Activated CD4-positive, alpha-beta memory T cell treated with anti-CD3 and anti-CD28 coated beads for 36 hours (primary cell): ENCODE results near the gene PMEL. TPM values are rescaled to one million over a fixed set of nuclear protein-coding genes. Genes with fewer than 3 reads are reported as not detected.

Experiments used
- CTCF ChIA-PET: fragments of 350-600 bp; sonication (Branson Sonifier 250); formaldehyde crosslinking; loops from one replicate; lab custom pipeline; 2021; ENCODE audit warnings: antibody characterized with exemption, inconsistent platforms; lab: Charles Lee
- POLR2A ChIA-PET: fragments of 350-600 bp; sonication (Branson Sonifier 250); formaldehyde crosslinking; loops from one replicate; lab custom pipeline; 2021; ENCODE audit warnings: antibody characterized with exemption; lab: Charles Lee
- DNase-seq: peaks from one replicate; pipeline ENCODE4 v3.0.0-alpha.2; 2020
- H3K27ac Mint-ChIP-seq: one replicate; pipeline ENCODE4 v1.8.0; 2021; ENCODE audit warnings: mixed read lengths
- H3K27me3 Mint-ChIP-seq: one replicate; pipeline ENCODE4 v1.8.0; 2021; ENCODE audit warnings: mixed read lengths
- H3K36me3 Mint-ChIP-seq: one replicate; pipeline ENCODE4 v1.8.0; 2021; ENCODE audit warnings: mixed read lengths
- H3K4me1 Mint-ChIP-seq: one replicate; pipeline ENCODE4 v1.8.0; 2021; ENCODE audit warnings: low read depth, mixed read lengths
- H3K4me3 Mint-ChIP-seq: one replicate; pipeline ENCODE4 v1.8.0; 2021; ENCODE audit warnings: mild to moderate bottlenecking, mixed read lengths
- H3K9me3 Mint-ChIP-seq: one replicate; pipeline ENCODE4 v1.8.0; 2021; ENCODE audit warnings: mixed read lengths
- intact Hi-C: fragments of 100-400 bp; cut with micrococcal nuclease; formaldehyde crosslinking; loops from one replicate; pipeline ENCODE4 v1.15.1; 2023
- total RNA-seq, 2 experiments: library from RNA; stranded (reverse); gene quantifications; one replicate each; pipeline ENCODE4 v1.2.3, GENCODE V29; 2021

PMEL gene
- total RNA-seq, 2 experiments from 2014 or later: 0.94 to 1.5 TPM

DNA sequence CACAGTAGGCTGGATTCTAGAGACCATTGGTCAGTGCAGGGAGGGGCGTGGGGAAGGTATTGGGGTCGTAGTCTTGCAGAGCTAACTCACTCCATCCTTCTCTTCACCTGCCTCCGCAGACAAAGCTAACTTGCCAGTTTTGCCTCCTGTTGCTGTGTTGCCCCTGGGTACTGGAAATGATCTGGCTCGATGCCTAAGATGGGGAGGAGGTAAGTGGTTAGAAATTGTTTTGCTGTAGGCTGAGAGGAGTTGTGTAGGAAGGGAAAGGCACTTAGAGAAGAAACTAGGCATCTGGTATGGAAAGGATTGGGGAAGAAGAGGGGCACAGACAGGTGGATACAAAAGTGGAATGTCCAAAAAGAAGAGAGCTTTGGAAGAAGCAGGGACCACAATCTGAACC lies 23.8 kb downstream of the PMEL start:
- Mint-ChIP-seq H3K27ac (peak overlapping the region; percentile 50), H3K9me3 (no peaks in the 10 kb centered on the region), H3K27me3 (no peaks in the 10 kb centered on the region), H3K4me3 (no peak overlapping the region), H3K4me1 (peaks cover 76% of the 10 kb centered on the region), H3K36me3 (peaks cover 70% of the 10 kb centered on the region)
- CTCF ChIA-PET: interaction anchor here (0.8 to 1.9 kb wide), 5 partner anchors 9 to 125 kb away, joined by 3 to 9 read pairs (median 3); partner anchors contain the start of genes ORMDL2, RAB5B and SARNP
- intact Hi-C loops: no loop called here
- DNase-seq: no peak
- POLR2A ChIA-PET: interaction anchor here (1.2 to 1.5 kb wide), 2 partner anchors 13 to 124 kb away, joined by 4 read pairs; partner anchors contain the start of genes ORMDL2 and SARNP

DNA sequence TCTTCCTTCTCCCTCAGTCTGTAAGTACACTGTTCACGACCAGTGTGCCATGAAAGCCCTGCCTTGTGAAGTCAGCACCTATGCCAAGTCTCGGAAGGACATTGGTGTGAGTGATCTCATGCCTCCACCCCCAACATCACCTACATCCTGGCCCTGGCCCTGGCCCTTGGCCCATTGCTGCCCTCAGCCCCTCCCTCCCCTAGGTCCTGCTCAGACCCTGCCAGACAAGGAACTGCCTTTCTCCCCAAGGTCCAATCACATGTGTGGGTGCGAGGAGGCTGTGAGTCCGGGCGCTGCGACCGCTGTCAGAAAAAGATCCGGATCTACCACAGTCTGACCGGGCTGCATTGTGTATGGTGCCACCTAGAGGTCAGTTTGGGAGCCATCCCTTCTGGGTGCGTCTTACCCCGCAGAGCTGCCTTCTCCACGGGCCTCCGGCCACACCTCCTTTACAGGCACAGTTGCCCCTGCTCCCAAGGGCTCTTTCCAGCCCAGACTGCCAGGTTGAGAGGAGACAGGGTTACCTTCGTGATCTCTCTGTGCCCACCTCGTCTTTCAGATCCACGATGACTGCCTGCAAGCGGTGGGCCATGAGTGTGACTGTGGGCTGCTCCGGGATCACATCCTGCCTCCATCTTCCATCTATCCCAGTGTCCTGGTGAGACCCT lies 25.6 kb downstream of the PMEL start:
- peaks cover 78% of the 10 kb centered on the region for H3K4me1 Mint-ChIP-seq
- H3K27ac Mint-ChIP-seq: peak overlapping the region; percentile 55
- intact Hi-C loops: loop anchor here (1.0 kb wide), 1 partner anchor 10 kb away; no protein-coding TSS in a partner anchor
- POLR2A ChIA-PET: interaction anchor here (0.7 to 1.1 kb wide), 3 partner anchors 10 to 34 kb away, joined by 3 to 9 read pairs (median 3); partner anchors contain the start of gene RAB5B
- CTCF ChIA-PET: interaction anchor here (0.5 to 10.8 kb wide), 25 partner anchors 9 to 282 kb away, joined by 3 to 130 read pairs (median 5); partner anchors contain the start of genes DGKA, DNAJC14, GDF11 and ORMDL2
- H3K27me3 Mint-ChIP-seq: no peaks in the 10 kb centered on the region
- H3K4me3 Mint-ChIP-seq: no peak overlapping the region
- peak; percentile 89 for DNase-seq
- H3K9me3 Mint-ChIP-seq: no peaks in the 10 kb centered on the region
- H3K36me3 Mint-ChIP-seq: peaks cover 72% of the 10 kb centered on the region

DNA sequence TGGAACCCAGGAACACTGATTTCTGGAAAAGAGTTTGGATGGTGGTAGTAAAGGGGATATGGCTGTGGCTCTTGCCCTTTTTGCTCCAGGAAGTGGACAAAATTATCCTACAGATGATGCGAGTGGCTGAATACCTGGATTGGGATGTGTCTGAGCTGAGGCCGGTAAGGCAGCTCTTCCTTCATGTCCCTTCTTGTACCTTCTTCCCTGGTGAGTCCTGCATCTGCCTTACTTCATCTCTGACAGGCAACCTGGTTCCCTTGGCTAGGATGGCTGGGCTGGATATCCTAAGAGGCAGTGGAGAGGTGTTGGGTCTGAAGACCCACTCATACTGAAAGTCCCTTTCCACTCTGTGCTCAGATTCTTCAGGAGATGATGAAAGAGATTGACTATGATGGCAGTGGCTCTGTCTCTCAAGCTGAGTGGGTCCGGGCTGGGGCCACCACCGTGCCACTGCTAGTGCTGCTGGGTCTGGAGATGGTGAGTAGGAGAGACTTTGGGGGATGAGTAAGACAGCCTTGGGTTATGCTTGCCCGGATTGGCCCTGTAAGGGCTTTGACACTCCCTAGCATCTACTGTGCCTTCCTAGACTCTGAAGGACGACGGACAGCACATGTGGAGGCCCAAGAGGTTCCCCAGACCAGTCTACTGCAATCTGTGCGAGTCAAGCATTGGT lies 26.9 kb downstream of the PMEL start:
- H3K4me3 Mint-ChIP-seq: no peak overlapping the region
- peak; percentile 65 for DNase-seq
- H3K36me3 Mint-ChIP-seq: peaks cover 74% of the 10 kb centered on the region
- ChIA-PET POLR2A (interaction anchor here (0.5 to 1.3 kb wide), 5 partner anchors 9 to 197 kb away, joined by 3 to 9 read pairs (median 4); partner anchors contain the start of genes PYM1 and ZC3H10), CTCF (interaction anchor here (0.7 to 10.8 kb wide), 16 partner anchors 11 to 283 kb away, joined by 3 to 130 read pairs (median 10); partner anchors contain the start of genes DGKA, DNAJC14, GDF11 and ORMDL2)
- intact Hi-C loops: loop anchor here (10.0 kb wide), 1 partner anchor 746 kb away; the partner anchor contains the start of gene PTGES3
- no peaks in the 10 kb centered on the region for H3K27me3 Mint-ChIP-seq
- no peaks in the 10 kb centered on the region for H3K9me3 Mint-ChIP-seq
- peaks cover 81% of the 10 kb centered on the region for H3K4me1 Mint-ChIP-seq
- peak overlapping the region; percentile 80 for H3K27ac Mint-ChIP-seq

DNA sequence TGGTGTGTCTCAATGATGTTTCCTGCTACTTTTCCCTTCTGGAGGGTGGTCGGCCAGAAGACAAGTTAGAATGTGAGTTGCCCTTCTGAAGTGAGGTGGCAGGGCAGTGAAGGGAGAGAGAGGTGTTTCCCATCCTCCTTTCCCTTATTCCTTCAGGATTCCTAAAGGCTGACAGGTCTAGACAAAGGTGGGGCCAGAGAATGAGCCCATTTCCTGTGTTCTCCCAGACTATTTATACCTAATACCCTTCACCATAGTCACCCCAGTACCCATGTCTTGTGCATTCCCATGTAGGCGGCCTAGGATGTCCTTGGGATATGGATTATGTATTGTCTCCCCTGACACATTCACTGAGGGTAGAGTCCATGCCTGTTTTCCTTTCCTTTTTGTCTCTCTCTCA lies 27.9 kb downstream of the PMEL start:
- Mint-ChIP-seq H3K27ac (peak overlapping the region; percentile 15), H3K9me3 (no peaks in the 10 kb centered on the region), H3K4me3 (no peak overlapping the region), H3K36me3 (peaks cover 78% of the 10 kb centered on the region), H3K4me1 (peaks cover 86% of the 10 kb centered on the region), H3K27me3 (no peaks in the 10 kb centered on the region)
- POLR2A ChIA-PET: interaction anchor here (0.7 to 1.1 kb wide), 2 partner anchors 10 to 196 kb away, joined by 3 to 4 read pairs; no protein-coding TSS in a partner anchor
- intact Hi-C loops: loop anchor here (10.0 kb wide), 1 partner anchor 747 kb away; the partner anchor contains the start of gene PTGES3
- CTCF ChIA-PET: interaction anchor here (0.9 to 10.8 kb wide), 5 partner anchors 11 to 198 kb away, joined by 3 to 130 read pairs (median 35); partner anchors contain the start of genes DGKA, GDF11, ORMDL2 and PYM1
- DNase-seq: no peak

DNA sequence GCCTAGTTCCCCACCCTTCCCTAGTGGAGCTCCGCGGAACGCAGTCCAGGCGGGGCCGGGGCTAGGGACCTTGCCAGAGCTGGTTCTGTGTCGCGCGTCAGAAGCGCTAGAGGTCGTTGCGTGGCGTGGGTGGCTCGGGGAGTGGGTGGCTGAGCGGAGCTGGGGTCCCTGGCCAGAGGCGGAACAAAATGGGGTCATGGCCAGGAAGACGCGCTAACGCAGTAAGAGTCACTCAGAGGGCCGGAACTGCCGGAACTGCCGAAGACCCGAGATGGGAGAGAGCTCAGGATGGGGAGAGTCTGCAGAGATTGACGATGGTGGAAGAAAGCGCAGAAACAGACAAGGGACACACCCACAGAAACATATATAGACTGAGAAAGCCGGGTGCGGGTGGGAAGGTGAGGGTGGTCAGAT lies 30.1 kb downstream of the PMEL start:
- H3K4me1 Mint-ChIP-seq: peaks cover 76% of the 10 kb centered on the region
- POLR2A ChIA-PET: interaction anchor here (0.6 to 2.1 kb wide), 3 partner anchors 9 to 38 kb away, joined by 3 to 11 read pairs (median 4); partner anchors contain the start of genes PYM1 and RAB5B

DNA sequence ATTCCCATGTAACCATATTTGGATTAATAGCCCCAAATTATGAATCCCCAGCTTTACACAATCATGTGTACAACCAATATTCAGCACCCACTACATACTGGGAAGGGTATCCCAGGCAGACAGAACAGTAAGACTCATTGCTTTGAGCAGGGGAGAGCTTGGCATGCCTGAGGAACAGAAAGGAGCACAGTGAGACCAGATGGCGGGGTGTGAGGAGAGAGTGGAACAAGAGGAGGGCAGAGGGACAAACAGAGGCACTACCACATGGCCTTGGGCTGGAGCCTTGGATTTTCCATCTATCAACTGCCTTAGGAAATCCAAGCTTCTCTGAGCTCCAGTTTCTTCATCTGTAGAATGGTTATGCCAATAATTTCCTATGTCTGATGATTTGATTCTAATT lies 31.1 kb downstream of the PMEL start:
- intact Hi-C loops: loop anchor here (10.0 kb wide), 1 partner anchor 750 kb away; the partner anchor contains the start of gene PTGES3
- no peaks in the 10 kb centered on the region for H3K9me3 Mint-ChIP-seq
- CTCF ChIA-PET: interaction anchor here (1.0 to 10.8 kb wide), 6 partner anchors 9 to 195 kb away, joined by 4 to 130 read pairs (median 6); partner anchors contain the start of genes DNAJC14, GDF11 and RAB5B
- peaks cover 70% of the 10 kb centered on the region for H3K36me3 Mint-ChIP-seq
- peak overlapping the region; percentile 96 for H3K4me3 Mint-ChIP-seq
- H3K27me3 Mint-ChIP-seq: no peaks in the 10 kb centered on the region
- peak overlapping the region; percentile 98 for H3K27ac Mint-ChIP-seq
- POLR2A ChIA-PET: interaction anchor here (0.7 to 2.2 kb wide), 6 partner anchors 8 to 206 kb away, joined by 3 to 11 read pairs (median 6); partner anchors contain the start of genes CD63, DNAJC14 and PYM1
- H3K4me1 Mint-ChIP-seq: peaks cover 75% of the 10 kb centered on the region
- no peak for DNase-seq

More for the DNA sequence above, 30.1 kb downstream of the PMEL start:
- Mint-ChIP-seq H3K27ac (peak overlapping the region; percentile 98), H3K4me3 (peak overlapping the region; percentile 96), H3K36me3 (peaks cover 78% of the 10 kb centered on the region), H3K27me3 (no peaks in the 10 kb centered on the region), H3K9me3 (no peaks in the 10 kb centered on the region)
- intact Hi-C loops: loop anchor here (10.0 kb wide), 1 partner anchor 749 kb away; the partner anchor contains the start of gene PTGES3
- CTCF ChIA-PET: interaction anchor here (0.6 to 10.8 kb wide), 11 partner anchors 9 to 206 kb away, joined by 3 to 130 read pairs (median 5); partner anchors contain the start of genes CD63, GDF11, ORMDL2 and RAB5B
- peak; percentile 60 for DNase-seq

DNA sequence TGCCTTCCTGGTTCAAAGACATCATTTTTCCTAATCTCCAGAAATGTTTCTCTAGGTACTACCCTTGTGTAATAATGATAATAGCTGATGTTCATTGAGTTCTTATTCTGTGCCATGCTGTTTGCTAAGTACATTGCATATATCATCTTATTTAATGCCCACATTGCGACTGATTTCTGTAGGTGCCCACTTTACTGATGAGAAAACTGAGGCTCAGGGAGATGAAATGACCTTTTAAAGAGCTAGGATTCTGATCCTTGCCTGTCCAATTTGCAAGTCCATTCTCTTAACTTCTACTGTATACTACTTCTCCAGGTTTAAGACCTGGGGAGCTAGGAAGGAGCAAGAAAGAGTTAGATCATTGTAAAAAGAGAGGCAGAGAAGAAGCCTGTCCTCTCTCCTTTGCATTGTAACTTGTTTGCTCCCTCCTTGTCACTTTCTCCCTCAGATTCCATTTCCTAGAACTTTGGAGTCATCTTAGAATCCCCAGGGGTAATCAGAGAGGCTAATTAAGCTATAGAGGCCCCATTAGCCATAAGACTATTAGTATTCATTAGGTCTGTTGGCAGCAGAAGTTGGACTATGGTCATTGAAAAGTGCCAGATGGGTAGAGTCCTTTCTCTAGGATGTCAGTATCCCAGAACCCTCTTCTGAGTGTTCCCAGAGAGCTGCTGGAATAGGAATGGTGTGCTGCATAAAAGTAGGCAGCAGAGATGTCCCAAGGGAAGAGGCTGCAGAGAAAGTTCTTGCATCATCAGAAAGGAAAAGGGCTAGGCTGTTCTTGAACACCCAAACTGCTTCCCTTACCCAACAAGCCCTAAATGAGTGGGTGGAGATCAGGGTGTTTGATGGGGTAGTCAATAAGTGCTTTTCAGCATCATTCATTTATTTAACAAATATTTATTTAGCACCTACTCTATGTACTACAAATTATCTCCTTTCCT lies 31.8 kb downstream of the PMEL start:
- no peaks in the 10 kb centered on the region for H3K9me3 Mint-ChIP-seq
- no peaks in the 10 kb centered on the region for H3K27me3 Mint-ChIP-seq
- H3K27ac Mint-ChIP-seq: peak overlapping the region; percentile 98
- no peak for DNase-seq
- H3K4me1 Mint-ChIP-seq: peaks cover 75% of the 10 kb centered on the region
- ChIA-PET POLR2A (interaction anchor here (0.7 to 2.2 kb wide), 7 partner anchors 9 to 205 kb away, joined by 3 to 9 read pairs (median 5); partner anchors contain the start of genes CD63, DNAJC14, ORMDL2 and SARNP), CTCF (interaction anchor here (1.0 to 10.8 kb wide), 7 partner anchors 8 to 194 kb away, joined by 4 to 130 read pairs (median 6); partner anchors contain the start of genes DNAJC14, GDF11 and RAB5B)
- intact Hi-C loops: loop anchor here (2.0 to 10.0 kb wide), 2 partner anchors 751 to 951 kb away; partner anchors contain the start of gene PTGES3
- H3K4me3 Mint-ChIP-seq: peak overlapping the region; percentile 96
- peaks cover 68% of the 10 kb centered on the region for H3K36me3 Mint-ChIP-seq

DNA sequence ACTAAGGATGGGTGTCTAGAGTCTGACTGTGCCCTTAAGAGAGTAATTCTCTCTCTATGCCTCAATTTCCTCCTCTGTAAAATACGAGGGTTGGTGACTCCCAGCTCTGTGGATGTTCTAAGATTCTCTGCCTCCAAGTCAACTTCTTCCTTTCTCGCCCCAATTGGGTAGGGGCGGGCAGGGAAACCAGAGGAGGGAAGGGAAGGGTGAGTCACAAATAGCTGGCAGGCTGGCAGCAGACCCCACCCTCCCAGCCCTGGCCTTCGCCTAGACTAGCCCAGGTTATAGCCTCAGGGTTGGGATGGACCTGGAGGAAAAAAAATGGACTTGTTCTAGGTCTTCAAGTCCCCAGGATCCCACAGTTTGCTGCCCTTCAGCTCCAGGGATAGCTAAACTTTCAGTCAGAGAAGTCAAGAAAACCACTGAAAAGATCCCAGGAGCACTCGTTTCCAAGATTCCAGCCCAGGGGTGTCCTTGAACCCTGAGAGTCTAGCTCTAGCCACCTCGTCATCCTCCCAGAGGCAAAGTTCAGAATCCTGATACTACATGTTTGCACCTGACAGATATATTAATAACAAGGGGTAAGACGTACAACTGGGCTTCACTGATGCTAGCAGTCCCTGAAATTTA lies 32.6 kb downstream of the PMEL start:
- ChIA-PET POLR2A (interaction anchor here (0.8 to 2.2 kb wide), 7 partner anchors 8 to 204 kb away, joined by 3 to 9 read pairs (median 5); partner anchors contain the start of genes CD63, ORMDL2, RAB5B and SARNP), CTCF (interaction anchor here (1.1 to 10.8 kb wide), 4 partner anchors 9 to 194 kb away, joined by 4 to 130 read pairs (median 10); partner anchors contain the start of genes GDF11, ORMDL2 and SARNP)
- H3K4me1 Mint-ChIP-seq: peaks cover 68% of the 10 kb centered on the region
- H3K4me3 Mint-ChIP-seq: peak overlapping the region; percentile 96
- no peaks in the 10 kb centered on the region for H3K27me3 Mint-ChIP-seq
- no peaks in the 10 kb centered on the region for H3K9me3 Mint-ChIP-seq
- intact Hi-C loops: loop anchor here (2.0 to 10.0 kb wide), 2 partner anchors 752 to 950 kb away; partner anchors contain the start of gene PTGES3
- H3K27ac Mint-ChIP-seq: peak overlapping the region; percentile 98
- H3K36me3 Mint-ChIP-seq: peaks cover 61% of the 10 kb centered on the region
- DNase-seq: peak; percentile 50

DNA sequence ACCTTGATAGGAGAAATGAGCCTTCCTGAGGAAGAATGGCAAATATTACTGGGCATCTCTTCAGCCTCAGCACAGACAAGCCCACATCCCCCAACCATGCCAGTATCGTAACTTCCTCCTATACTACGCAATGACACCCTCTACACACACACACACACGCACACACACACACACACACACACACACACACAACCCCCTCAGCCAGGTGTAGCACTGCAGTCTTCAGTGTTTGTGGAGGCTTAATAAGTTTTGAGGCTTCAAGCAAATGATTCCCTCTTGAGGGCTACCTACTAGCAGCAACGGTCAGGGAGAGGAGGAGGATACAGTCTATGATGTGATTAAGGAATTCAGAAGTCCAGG lies 33.3 kb downstream of the PMEL start:
- ChIA-PET CTCF (interaction anchor here (2.4 to 10.8 kb wide), 3 partner anchors 10 to 193 kb away, joined by 9 to 130 read pairs (median 11); partner anchors contain the start of genes GDF11, ORMDL2 and SARNP), POLR2A (interaction anchor here (0.9 to 2.2 kb wide), 4 partner anchors 12 to 108 kb away, joined by 3 to 9 read pairs (median 5); partner anchors contain the start of gene RAB5B)
- H3K4me1 Mint-ChIP-seq: peaks cover 60% of the 10 kb centered on the region
- peak overlapping the region; percentile 98 for H3K27ac Mint-ChIP-seq
- DNase-seq: peak; percentile 65
- H3K4me3 Mint-ChIP-seq: peak overlapping the region; percentile 96
- intact Hi-C loops: loop anchor here (2.0 to 10.0 kb wide), 2 partner anchors 752 to 950 kb away; partner anchors contain the start of gene PTGES3
- H3K9me3 Mint-ChIP-seq: no peaks in the 10 kb centered on the region
- no peaks in the 10 kb centered on the region for H3K27me3 Mint-ChIP-seq
- peaks cover 62% of the 10 kb centered on the region for H3K36me3 Mint-ChIP-seq
